Spleen (tissue), 7 donors: ENCODE results near the gene MRPL18.

Experiments
- POLR2A ChIP-seq, 3 donors: fragments of 450-650 bp; IDR thresholded peaks; one replicate each; pipeline ENCODE4 v1.5.1; 2017; ENCODE audit warnings: antibody characterized with exemption in 3 of 3, mild to moderate bottlenecking in 1 of 3
- POLR2AphosphoS5 ChIP-seq, 3 donors: sonication (generic); formaldehyde crosslinking; IDR thresholded peaks; one replicate each; pipeline ENCODE4 v1.5.1; 2017; ENCODE audit warnings: antibody characterized with exemption in 3 of 3
- TF ChIP-seq, protein P1 (sequence below), 11 experiments: fragments of 200-600 bp in 7 of 11; fragments of 450-650 bp in 4 of 11; sonication (generic) in 4 of 11; IDR thresholded peaks in 8 of 11; conservative IDR thresholded peaks in 3 of 11; 1 replicate in 7 of 11; 2 replicates in 4 of 11; pipeline versions ENCODE4 v1.4.0 to v1.8.0; 2016 to 2021; ENCODE audit warnings: antibody characterized with exemption in 11 of 11, inconsistent platforms in 4 of 11, mild to moderate bottlenecking in 1 of 11
- donor health status: DM: no; HTN: no; CAD: no; lungs with moderate emphysema.
- donor health status: DM: no; HTN: no; CAD: no.
- donor health status: DM: no; HTN: no; CAD: no.

DNA sequence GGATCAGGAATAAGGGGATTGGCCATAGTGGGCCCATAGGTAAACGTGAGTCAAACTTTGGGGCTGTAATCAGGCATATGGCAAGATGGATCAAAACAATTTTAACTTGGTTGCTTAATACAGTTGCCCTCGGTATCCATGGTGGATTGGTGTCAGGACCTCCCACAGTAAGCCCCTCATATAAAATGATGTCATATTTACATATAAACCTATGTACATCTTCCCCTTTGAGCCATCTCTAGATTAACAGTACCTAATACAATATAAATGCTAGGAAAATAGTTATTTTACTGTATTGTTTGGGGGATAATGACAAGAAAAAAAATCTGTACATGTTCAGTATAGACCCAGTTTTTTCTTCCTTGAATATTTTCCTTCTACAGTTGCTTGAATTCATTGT, 35.9 kb upstream of the MRPL18 start:
- TF ChIP-seq, protein P1, sequence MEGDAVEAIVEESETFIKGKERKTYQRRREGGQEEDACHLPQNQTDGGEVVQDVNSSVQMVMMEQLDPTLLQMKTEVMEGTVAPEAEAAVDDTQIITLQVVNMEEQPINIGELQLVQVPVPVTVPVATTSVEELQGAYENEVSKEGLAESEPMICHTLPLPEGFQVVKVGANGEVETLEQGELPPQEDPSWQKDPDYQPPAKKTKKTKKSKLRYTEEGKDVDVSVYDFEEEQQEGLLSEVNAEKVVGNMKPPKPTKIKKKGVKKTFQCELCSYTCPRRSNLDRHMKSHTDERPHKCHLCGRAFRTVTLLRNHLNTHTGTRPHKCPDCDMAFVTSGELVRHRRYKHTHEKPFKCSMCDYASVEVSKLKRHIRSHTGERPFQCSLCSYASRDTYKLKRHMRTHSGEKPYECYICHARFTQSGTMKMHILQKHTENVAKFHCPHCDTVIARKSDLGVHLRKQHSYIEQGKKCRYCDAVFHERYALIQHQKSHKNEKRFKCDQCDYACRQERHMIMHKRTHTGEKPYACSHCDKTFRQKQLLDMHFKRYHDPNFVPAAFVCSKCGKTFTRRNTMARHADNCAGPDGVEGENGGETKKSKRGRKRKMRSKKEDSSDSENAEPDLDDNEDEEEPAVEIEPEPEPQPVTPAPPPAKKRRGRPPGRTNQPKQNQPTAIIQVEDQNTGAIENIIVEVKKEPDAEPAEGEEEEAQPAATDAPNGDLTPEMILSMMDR (IDR thresholded peaks at IDR 0.05 in 8 of 11, conservative IDR thresholded peaks at IDR 0.05 in 3 of 11), result no peak
- TF ChIP-seq POLR2A (IDR thresholded peaks at IDR 0.05), result no peak
- TF ChIP-seq POLR2AphosphoS5 (IDR thresholded peaks at IDR 0.05), result no peak
